ENCODE results near the gene UNKL. TPM values are rescaled to one million over a fixed set of nuclear protein-coding genes. Genes with fewer than 3 reads are reported as not detected.

The UNKL gene
- total RNA-seq, 1 experiment from 2014 or later: 32.0 TPM

GRCh38 chr16:1435921-1436697 lies 21.6 kb upstream of the UNKL start:
- Mint-ChIP-seq H3K36me3 (ENCODE audit: insufficient read depth in 1 of 3, low read depth in 3 of 3) (no peaks in the 10 kb centered on the region), H3K27me3 (ENCODE audit: low read depth) (no peaks in the 10 kb centered on the region), H3K9me3 (no peaks in the 10 kb centered on the region), H3K4me1 (no peaks in the 10 kb centered on the region; a peak in 1 of 4 replicates), H3K27ac (no peak overlapping the region; a peak in 1 of 7 replicates), H3K4me3 (no peak overlapping the region)
- no peak overlapping the region for H3K4me2 ChIP-seq (ENCODE audit: insufficient read depth, insufficient read length, low read length)
- no peak overlapping the region for H3K23ac ChIP-seq (ENCODE audit: insufficient read length, low read depth, low read length)
- no peak overlapping the region for H2BK15ac ChIP-seq (ENCODE audit: low read depth, low read length)
- H2AK5ac ChIP-seq (ENCODE audit: insufficient read length, low read length): no peak overlapping the region
- H3K9ac ChIP-seq (ENCODE audit: extremely low read depth, insufficient read length, low read length): no peak overlapping the region
- no peak overlapping the region for H2AFZ ChIP-seq (ENCODE audit: low read length)
- H3K4ac ChIP-seq (ENCODE audit: low read depth, low read length): no peak overlapping the region
- peak; percentile 21; the same call in 1 of the 3 replicates for TF ChIP-seq CTCF (conservative IDR thresholded peaks at IDR 0.05)
- no peak overlapping the region for H3K18ac ChIP-seq (ENCODE audit: insufficient read length, low read depth, low read length)
- H3K27ac ChIP-seq (ENCODE audit: insufficient read length, low read depth, low read length): no peak overlapping the region
- no peaks in the 10 kb centered on the region for H3K4me1 ChIP-seq (ENCODE audit: insufficient read depth, low read length)
- peak; percentile 60 for DNase-seq
- no peak overlapping the region for H2BK20ac ChIP-seq (ENCODE audit: low read depth, low read length, poor library complexity, severe bottlenecking)
- H2BK120ac ChIP-seq (ENCODE audit: low read depth, low read length, poor library complexity, severe bottlenecking): no peak overlapping the region
- H2BK12ac ChIP-seq (ENCODE audit: insufficient read length, low read depth, low read length): no peak overlapping the region
- H3K56ac ChIP-seq (ENCODE audit: insufficient read length, low read depth, low read length): no peak overlapping the region
- H4K8ac ChIP-seq (replicated peaks; ENCODE audit: insufficient read length, low read depth, low read length): no peak overlapping the region
- WGBS (ENCODE audit: extremely low coverage, insufficient read length, low lambda C conversion rate): no CpG with 5 or more reads among the region's 32 CpGs
- H3K27me3 ChIP-seq (ENCODE audit: insufficient read depth, low read length): no peaks in the 10 kb centered on the region
- no peak overlapping the region for H2BK5ac ChIP-seq (ENCODE audit: insufficient read length, low read length)
- H3K79me2 ChIP-seq (ENCODE audit: insufficient read depth, low read length): no peaks in the 10 kb centered on the region
- H4K5ac ChIP-seq (ENCODE audit: insufficient read length, low read depth, low read length): no peak overlapping the region
- H3K23me2 ChIP-seq (ENCODE audit: insufficient read length, low read depth, low read length, poor library complexity, severe bottlenecking): no peaks in the 10 kb centered on the region
- no peaks in the 10 kb centered on the region for H3K9me3 ChIP-seq (ENCODE audit: control insufficient read depth, low read depth, low read length)
- H3K14ac ChIP-seq (ENCODE audit: insufficient read depth, low read length): no peak overlapping the region
- no peak overlapping the region for H4K91ac ChIP-seq (ENCODE audit: insufficient read length, low read depth, low read length)
- no peak overlapping the region for H3T11ph ChIP-seq (ENCODE audit: low read length)
- H4K20me1 ChIP-seq (ENCODE audit: control insufficient read depth, insufficient read depth, insufficient read length): no peaks in the 10 kb centered on the region
- no peaks in the 10 kb centered on the region for H3K79me1 ChIP-seq (ENCODE audit: insufficient read depth, low read depth, low read length, poor library complexity, severe bottlenecking)
